ENCODE results near the gene USP47. TPM values are rescaled to one million over a fixed set of nuclear protein-coding genes. Genes with fewer than 3 reads are reported as not detected.

Gene USP47
- total and polyA plus RNA-seq, 2 donors (not counting 1 experiment from before 2014, with no cell fraction given): 12.8 to 52.9 TPM

DNA sequence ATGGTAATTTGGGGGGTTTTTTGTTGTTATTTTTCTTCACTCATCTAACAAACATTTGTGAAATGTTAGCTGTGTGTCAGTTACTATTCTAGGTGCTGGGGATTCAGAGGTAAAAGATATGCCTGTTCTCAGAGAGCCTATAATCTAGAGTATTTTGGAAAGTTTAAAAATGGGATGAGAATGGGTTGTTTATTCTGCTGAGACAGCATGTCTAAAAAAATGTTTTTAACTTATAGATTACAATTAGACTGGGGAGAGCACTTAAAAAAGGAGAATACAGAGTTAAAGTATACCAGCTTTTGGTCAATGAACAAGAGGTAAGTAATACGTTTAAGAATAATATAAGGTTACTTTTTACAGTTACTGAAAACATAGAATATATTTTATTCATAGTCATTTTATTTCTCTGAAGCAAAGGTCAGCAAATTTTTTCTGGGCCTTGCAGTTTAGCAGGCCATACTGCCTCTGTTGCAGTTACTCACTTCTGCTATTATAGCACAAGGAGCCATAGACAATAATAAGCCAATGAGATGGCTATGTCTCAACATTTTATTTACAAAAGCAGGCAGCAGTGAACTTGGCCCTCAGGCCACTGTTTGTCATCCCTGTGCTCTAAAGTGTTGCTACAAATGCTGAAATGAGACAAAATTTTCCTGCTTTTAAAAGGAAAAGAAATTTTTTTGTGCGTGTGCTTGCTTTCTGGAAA is 106.6 kb downstream of the USP47 start:
- ChIA-PET CTCF (no interaction called here), POLR2A (no interaction called here)
- Mint-ChIP-seq H3K4me3 (no peak overlapping the region), H3K4me1 (no peaks in the 10 kb centered on the region), H3K27ac (no peak overlapping the region), H3K27me3 (no peaks in the 10 kb centered on the region), H3K9me3 (ENCODE audit: insufficient read depth) (no peaks in the 10 kb centered on the region)
- TF ChIP-seq, protein P1, sequence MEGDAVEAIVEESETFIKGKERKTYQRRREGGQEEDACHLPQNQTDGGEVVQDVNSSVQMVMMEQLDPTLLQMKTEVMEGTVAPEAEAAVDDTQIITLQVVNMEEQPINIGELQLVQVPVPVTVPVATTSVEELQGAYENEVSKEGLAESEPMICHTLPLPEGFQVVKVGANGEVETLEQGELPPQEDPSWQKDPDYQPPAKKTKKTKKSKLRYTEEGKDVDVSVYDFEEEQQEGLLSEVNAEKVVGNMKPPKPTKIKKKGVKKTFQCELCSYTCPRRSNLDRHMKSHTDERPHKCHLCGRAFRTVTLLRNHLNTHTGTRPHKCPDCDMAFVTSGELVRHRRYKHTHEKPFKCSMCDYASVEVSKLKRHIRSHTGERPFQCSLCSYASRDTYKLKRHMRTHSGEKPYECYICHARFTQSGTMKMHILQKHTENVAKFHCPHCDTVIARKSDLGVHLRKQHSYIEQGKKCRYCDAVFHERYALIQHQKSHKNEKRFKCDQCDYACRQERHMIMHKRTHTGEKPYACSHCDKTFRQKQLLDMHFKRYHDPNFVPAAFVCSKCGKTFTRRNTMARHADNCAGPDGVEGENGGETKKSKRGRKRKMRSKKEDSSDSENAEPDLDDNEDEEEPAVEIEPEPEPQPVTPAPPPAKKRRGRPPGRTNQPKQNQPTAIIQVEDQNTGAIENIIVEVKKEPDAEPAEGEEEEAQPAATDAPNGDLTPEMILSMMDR (IDR thresholded peaks at IDR 0.05): no peak
- TF ChIP-seq EZH2 (IDR thresholded peaks at IDR 0.05; ENCODE audit: borderline replicate concordance, insufficient read depth, low read depth, low read length, poor library complexity, severe bottlenecking): no peak
- Histone ChIP-seq H3K9me3 (ENCODE audit: control extremely low read depth in 1 of 3, control insufficient read depth in 2 of 3, insufficient read depth in 1 of 3, low read length in 2 of 3) (no peaks in the 10 kb centered on the region), H2AFZ (ENCODE audit: insufficient read depth, low read depth, low read length, poor library complexity, severe bottlenecking) (no peak overlapping the region), H3K27ac (ENCODE audit: low read length in 2 of 2) (no peak overlapping the region), H3K4me3 (ENCODE audit: control extremely low read depth in 1 of 5, extremely low read depth in 1 of 5, insufficient read depth in 1 of 5, low read depth in 2 of 5, low read length in 4 of 5) (no peak overlapping the region), H3K27me3 (replicated peaks in 1 of 4; ENCODE audit: control extremely low read depth in 1 of 4, control insufficient read depth in 3 of 4, insufficient read depth in 4 of 4, low read length in 3 of 4) (no peaks in the 10 kb centered on the region), H3K36me3 (replicated peaks in 1 of 2; ENCODE audit: control extremely low read depth in 1 of 2, control insufficient read depth in 1 of 2, extremely low read depth in 1 of 2, insufficient read depth in 2 of 2, low read length in 1 of 2) (peaks cover 29 to 55% of the 10 kb centered on the region in 2 experiments), H4K20me1 (ENCODE audit: control insufficient read depth, insufficient read depth, low read length, poor library complexity, severe bottlenecking) (no peaks in the 10 kb centered on the region), H3K9ac (ENCODE audit: low read length) (no peak overlapping the region), H3K79me2 (ENCODE audit: control insufficient read depth, insufficient read depth, low read length) (no peaks in the 10 kb centered on the region), H3K4me2 (replicated peaks; ENCODE audit: low read depth, low read length, poor library complexity, severe bottlenecking) (no peak overlapping the region), H3K4me1 (ENCODE audit: control insufficient read depth in 2 of 2, insufficient read depth in 2 of 2, low read length in 2 of 2) (no peaks in the 10 kb centered on the region)
- no peak for ATAC-seq (ENCODE audit: low read depth)
- no CpG with 5 or more reads among the region's 2 CpGs for WGBS (ENCODE audit: insufficient coverage)
- intact Hi-C loops (cut with micrococcal nuclease): no loop called here
- no peak for DNase-seq

DNA sequence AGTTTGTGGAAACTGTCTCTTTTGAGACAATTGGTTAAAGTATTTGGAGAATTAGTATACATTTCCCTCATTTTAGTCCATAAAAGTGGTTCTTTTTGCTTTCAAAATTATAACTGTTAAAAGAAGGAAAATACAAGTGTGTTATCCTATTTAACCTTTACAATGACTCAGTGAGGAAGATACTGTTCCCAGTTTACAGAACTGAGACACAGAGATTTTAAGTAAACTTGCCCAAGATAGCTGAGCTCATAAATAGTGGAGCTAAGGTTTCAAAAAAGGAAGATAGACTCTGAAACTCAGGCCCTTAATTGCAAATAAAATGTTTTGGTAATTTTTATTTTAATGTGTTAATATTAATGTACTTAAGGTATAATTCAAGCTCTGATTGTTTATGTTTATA is 107.7 kb downstream of the USP47 start:
- no peak overlapping the region for H3K4me2 ChIP-seq (replicated peaks; ENCODE audit: low read depth, low read length, poor library complexity, severe bottlenecking)
- Mint-ChIP-seq H3K4me3 (no peak overlapping the region), H3K27me3 (no peaks in the 10 kb centered on the region), H3K27ac (no peak overlapping the region), H3K4me1 (no peaks in the 10 kb centered on the region), H3K9me3 (ENCODE audit: insufficient read depth) (no peaks in the 10 kb centered on the region)
- intact Hi-C loops (cut with micrococcal nuclease): no loop called here
- no peak overlapping the region for H3K4me3 ChIP-seq (ENCODE audit: control extremely low read depth in 1 of 5, extremely low read depth in 1 of 5, insufficient read depth in 1 of 5, low read depth in 2 of 5, low read length in 4 of 5)
- ATAC-seq (ENCODE audit: low read depth): no peak
- H4K20me1 ChIP-seq (ENCODE audit: control insufficient read depth, insufficient read depth, low read length, poor library complexity, severe bottlenecking): no peaks in the 10 kb centered on the region
- H3K27me3 ChIP-seq (replicated peaks in 1 of 4; ENCODE audit: control extremely low read depth in 1 of 4, control insufficient read depth in 3 of 4, insufficient read depth in 4 of 4, low read length in 3 of 4): no peaks in the 10 kb centered on the region
- TF ChIP-seq EZH2 (IDR thresholded peaks at IDR 0.05; ENCODE audit: borderline replicate concordance, insufficient read depth, low read depth, low read length, poor library complexity, severe bottlenecking): no peak
- TF ChIP-seq, protein P1 (IDR thresholded peaks at IDR 0.05): no peak
- ChIA-PET POLR2A (no interaction called here), CTCF (no interaction called here)
- H3K4me1 ChIP-seq (ENCODE audit: control insufficient read depth in 2 of 2, insufficient read depth in 2 of 2, low read length in 2 of 2): no peaks in the 10 kb centered on the region
- peaks cover 26 to 54% of the 10 kb centered on the region in 2 experiments for H3K36me3 ChIP-seq (replicated peaks in 1 of 2; ENCODE audit: control extremely low read depth in 1 of 2, control insufficient read depth in 1 of 2, extremely low read depth in 1 of 2, insufficient read depth in 2 of 2, low read length in 1 of 2)
- no peak for DNase-seq
- H3K9ac ChIP-seq (ENCODE audit: low read length): no peak overlapping the region
- H3K79me2 ChIP-seq (ENCODE audit: control insufficient read depth, insufficient read depth, low read length): no peaks in the 10 kb centered on the region
- no peaks in the 10 kb centered on the region for H3K9me3 ChIP-seq (ENCODE audit: control extremely low read depth in 1 of 3, control insufficient read depth in 2 of 3, insufficient read depth in 1 of 3, low read length in 2 of 3)
- no peak overlapping the region for H3K27ac ChIP-seq (ENCODE audit: low read length in 2 of 2)
- H2AFZ ChIP-seq (ENCODE audit: insufficient read depth, low read depth, low read length, poor library complexity, severe bottlenecking): no peak overlapping the region
